ENCODE measurements around the gene RASAL2.

- no peak for TF ChIP-seq CTCF (IDR thresholded peaks at IDR 0.05)
- no peak for TF ChIP-seq POLR2AphosphoS5 (IDR thresholded peaks at IDR 0.05)
Measured at GRCh38 chr1:178461104-178461503, 367.2 kb downstream of the RASAL2 start.
